HG02642 (cell line): Measurements from ENCODE around the gene EFEMP1.

Source experiments
- ATAC-seq: cut with Tn5 transposase; IDR thresholded peaks from one replicate; pipeline ENCODE4 v1.9.1; 2021; ENCODE audit warnings: mild to moderate bottlenecking; ENCODE audit not compliant: unreplicated experiment, poor library complexity

The EFEMP1 gene

DNA sequence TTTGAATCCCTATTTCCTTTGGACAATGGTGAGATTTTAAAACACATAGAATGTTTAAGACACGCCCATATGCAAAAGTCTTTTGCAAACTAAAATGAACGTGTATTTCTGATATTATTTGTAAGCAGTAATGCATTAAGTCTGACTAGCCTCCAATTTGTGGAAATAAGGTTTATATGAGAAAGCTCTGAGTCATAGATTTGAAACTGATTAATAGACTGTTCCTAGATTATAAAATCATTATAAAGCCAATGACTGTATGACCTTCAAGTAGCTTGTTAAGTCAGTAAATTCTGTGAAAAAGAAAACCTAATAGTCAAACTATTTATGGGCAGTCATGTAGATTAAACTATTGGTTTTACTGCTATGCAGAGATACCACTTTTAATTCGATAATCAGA, 12.8 kb upstream of the EFEMP1 start:
- ATAC-seq, result no peak

DNA sequence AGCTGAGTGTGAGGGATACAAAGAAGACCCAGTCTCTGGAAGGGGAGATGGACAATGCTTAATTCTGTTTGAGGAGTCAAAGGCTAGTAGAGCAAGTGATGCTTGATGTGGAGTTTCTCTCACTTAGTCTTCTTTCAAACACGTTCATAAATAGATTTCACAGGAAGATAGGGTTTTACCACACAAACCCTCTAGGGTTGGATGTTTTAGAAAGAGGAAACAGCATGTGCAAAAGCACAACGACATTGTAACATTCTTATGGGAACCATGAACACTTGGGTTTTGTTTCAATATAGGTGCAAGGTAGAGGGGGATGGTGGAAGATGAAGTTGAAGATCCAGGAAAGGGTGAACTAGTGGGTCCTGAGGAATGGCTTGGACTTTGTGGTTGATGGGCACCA, 10.8 kb upstream of the EFEMP1 start:
- no peak for ATAC-seq

DNA sequence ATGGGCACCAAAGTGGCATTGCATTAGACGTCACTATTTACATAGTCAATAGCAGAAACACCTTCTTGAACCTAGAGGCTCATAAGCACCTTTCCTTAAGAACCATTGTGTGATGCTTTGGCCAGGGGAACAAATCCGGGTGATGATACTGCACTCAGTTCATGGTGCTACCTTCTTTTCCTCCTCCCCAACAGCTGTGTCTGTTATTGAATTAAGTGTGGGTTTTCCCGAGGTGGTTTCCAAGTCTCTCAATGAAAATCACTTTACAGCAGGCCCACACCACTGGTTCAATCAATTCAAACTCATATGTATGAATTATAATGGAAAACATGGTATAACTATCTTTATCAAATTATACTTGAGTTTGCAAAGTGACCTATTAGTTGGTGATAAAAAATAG, 9.3 kb upstream of the EFEMP1 start:
- no peak for ATAC-seq

DNA sequence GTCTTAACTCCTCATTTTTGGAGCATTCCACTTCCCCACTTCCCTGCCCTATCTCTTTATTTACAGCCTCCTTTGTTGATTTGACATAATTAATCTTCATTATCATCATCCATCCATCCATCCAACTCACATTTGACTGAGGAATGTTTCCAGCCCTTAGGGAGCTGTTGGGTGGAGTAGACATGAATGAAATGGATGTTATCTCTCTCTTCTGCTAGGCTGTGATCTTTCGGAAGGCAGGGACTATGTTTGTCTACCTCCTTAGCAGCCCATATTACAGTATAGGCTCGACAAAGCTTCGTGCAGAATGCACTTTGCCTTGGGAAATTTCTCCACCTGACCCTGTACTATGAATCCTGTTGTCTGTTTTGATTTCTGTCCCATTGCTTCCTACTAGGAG, 7.7 kb upstream of the EFEMP1 start:
- ATAC-seq, result no peak

DNA sequence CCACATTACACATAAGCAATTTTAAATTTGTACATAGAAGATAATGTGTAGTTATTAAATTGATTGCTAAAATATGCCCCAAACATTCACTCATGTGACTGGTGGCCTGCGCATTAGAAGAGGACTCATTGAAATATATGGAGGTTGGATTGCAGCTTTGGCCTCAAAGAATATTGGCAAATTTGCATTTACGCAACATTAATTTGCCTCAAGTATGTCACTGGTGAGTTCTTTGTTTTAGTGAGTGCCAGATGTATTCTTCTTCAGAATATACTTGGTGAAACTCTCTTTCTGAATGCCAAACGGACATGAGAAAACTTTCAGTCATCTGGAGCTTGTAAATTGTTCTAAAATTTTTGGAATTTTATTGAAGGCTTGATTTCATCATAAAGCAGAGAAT, 5.9 kb upstream of the EFEMP1 start:
- ATAC-seq, result no peak

DNA sequence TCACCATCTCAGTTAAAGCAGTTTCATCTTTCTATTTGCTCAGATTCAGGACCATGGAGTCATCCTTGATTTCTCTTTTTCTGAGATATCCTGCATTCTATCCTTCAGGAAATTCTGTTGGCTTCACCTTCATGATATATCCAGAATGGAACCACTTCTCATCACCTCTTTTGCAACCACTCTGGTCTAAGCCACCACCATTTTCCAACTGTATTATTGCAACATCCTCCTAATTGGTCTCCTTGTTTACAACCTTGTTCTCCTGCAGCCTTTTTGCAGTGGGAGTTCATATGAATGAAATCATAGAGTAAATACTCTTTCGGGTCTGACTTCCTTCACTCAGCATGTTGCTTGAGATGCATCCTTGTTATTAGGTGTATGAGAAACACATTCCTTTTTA, 3.4 kb upstream of the EFEMP1 start:
- no peak for ATAC-seq

DNA sequence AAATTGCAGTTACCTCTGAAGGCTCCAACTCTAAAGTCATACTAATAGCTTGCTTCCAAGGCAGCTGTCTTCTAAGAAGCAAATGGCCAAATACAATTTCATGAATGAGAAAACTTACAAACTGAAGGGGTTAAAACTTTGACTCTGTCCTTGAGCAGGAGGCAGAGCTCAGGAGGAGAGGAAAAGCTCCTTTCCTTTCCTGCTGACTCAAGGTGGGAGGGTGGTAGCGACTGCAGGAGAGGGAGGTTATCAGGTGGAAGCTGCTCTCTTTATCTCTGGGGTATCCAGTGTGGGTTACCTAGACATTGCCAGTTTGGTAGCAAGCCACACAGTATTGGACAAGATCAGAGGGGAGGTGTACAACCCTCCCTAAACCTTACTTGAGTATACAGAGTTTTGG, 2.7 kb upstream of the EFEMP1 start:
- no peak for ATAC-seq

DNA sequence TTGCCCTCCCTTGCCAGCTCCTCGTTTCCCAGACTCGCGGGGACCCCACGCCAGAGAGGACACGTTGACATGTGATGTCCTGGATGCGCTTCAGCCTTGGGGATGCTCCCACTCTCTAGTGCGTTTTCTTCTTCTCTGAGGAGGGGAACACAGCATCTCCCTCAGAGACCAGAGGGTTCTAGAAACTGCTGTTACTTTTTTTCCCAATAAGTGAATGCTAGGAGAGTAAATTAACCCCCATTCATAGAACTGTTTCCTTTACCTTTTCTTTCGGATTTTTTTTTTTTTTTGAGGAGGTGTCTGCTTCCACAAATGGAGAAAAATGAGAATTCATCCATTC, 370 bp upstream of the EFEMP1 start:
- no peak for ATAC-seq

DNA sequence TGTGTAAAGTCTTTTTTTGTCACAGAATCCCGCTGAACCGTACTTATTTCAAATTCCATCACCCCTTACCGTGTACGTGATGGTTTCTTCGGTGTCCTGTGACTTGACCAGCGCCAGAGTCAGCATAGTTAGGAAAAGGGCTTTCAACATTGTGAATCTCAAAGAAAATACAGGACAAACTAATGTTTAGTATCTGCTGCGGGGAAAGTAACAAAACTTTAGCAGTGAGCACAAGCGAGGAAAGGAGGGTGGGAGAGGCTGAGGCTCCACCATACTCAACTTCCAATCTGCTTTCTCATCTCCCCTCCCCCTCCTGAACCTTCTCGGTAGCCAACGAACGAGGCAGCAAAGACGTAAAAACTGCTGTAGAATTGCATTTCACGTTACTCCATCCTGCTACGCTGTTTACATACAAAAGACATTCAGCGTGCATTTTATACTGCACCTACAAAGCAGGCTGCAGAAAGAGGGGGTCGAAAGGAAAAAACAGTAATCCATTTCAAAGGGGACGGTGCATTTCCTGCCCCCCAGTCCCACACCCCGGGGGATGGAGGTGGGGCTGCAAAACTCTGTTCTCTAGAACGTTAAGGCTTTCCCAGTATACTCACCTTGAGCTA, 1.2 kb downstream of the EFEMP1 start:
- ATAC-seq, result no peak

DNA sequence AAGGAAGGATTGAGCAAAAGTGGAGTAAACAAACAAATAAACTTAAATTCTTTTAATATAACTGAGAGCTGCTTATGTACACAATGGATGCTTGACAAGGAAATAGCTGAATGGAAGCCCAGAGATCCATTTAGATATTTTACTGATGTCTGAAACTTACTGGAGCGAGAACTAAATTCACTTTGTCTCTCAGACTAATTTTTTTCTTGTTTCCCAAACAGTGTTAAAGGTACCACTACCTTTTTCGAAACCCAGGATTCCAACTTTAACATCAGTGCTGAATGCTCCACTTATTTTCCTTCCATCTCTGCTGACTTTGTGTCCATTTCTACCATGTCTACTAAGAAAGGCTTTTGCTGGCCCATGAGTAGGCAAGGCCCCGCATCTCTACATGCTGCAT, 4.0 kb downstream of the EFEMP1 start:
- no peak for ATAC-seq

DNA sequence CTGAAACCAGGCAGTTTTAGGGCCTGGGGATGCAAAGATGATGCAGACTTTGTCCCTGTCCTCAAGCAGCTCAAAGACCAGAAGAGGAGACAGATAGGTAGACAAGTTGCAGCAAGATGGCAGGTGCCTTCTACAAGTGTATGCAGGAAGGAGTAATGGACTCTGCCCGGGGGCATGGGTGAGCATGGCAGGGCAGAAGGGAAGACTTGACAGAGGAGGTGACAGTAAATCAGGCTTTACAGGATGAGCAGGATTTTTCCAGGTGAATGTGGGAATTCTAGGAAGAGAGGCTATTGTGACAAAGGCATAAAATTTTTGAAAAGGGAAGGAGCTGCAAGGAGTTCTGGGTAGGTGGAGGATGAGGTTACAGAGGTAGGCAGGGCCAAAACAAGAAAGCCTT, 4.7 kb downstream of the EFEMP1 start:
- no peak for ATAC-seq

DNA sequence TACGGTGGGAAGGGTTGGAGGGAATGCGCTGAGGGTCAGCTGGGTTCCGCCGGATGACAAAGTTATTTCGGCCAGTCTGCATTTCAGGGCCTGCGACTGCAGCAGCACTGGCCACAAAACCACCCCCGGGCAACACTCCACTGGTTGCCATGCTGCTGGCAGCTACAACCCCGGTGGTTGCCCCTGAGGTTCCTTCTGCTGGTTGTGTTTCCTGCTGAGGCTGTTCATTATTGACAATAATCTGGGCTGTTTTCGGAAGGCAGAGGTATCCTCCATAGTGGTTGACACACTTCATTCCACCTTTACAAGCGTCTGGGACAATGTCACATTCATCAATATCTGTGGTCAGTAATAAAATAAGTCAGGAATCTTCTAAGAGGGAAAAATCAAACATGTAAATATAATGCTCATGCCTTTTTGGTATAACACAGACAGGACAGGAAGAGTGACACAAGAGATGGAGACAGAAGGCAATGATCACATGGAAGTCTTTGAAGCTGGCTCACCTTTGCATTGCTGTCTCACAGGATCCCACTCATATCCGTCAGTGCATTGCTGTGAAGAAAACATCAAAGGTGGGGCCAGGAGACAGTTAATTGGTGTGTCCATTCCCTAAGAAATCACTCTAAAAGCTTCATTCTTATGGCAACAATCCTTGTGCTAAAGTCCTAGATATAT, 5.7 kb downstream of the EFEMP1 start:
- ATAC-seq, result no peak

DNA sequence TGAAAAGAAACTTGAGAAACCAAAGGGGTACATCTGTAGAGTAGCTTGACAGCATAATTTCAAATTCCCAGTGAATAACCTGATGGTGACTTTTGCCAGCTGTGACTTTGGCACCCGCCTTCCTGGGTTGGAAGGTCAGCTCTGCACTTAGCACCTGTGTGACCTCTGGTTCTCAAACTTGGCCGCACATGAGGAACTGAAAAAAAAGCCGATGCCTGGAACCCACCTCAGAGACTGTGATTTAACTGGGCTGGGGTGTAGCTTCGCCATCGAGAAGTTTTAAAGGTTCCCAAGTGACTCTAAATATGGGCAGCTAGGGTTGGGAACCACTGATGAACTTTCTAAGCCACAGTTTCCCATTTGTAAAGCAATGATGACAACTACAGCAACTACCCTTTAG, 6.5 kb downstream of the EFEMP1 start:
- no peak for ATAC-seq

DNA sequence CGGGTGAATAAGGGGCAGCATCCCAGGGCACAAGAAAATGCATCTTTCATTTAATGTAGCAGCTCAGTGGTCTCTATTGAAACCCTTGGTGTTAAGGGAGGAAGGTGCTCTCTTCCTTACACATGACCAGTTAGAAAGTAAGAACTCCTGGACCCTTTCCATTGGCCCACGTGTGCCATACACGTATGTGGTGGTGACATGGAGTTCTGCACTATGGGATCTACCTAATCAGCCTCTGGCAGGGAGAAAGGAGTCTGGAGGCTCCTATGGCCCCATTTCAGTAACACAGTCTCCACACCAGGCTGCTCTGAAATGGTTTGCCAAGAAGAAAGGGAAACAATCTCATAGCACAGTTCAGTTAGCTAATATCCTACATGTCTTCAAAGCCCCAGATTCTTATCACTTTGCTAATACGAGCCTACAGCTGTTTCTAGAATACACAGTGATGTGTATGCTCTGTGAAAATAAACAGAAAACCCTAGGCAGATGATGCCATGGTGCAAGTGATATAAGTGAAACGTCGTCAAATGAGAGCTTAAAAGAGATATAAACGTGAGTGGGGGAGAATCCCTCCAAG, 7.0 kb downstream of the EFEMP1 start:
- no peak for ATAC-seq

DNA sequence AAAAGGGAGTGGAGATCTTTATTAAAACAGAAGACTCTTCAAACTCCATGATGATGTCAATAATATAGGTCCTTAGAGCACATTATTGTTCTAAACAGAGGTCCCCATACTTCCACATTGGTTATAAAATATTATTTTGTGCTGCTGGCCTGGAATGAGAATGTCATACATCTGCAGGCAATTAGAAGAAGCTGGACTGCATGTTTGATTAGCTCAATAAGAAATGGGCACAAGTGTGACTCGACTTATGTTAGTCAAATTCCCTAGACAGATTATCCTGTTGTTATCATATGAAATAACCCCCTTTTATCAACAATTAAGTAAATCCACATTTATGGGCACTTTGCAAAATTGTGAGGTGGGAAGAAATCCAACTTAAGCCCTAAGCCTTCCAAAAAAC, 8.8 kb downstream of the EFEMP1 start:
- no peak for ATAC-seq

DNA sequence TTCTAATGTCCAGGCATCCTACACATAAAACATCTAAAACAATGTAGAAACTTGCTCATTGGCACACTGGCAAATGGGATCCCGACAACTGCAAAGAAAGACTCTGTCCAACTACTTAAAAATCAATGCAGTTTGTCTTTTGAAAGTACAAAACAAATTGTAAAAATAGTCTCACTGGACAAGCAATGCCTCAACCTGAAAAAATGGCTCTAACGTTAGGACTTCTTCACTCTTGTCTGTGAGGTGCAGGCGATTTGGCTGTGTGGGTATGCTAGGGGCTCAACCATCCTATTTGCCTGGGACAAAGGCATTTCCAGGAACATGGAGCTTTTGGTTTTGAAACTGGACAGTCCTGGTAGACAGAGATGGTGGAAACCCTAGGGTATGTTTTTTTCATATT, 10.7 kb downstream of the EFEMP1 start:
- no peak for ATAC-seq

DNA sequence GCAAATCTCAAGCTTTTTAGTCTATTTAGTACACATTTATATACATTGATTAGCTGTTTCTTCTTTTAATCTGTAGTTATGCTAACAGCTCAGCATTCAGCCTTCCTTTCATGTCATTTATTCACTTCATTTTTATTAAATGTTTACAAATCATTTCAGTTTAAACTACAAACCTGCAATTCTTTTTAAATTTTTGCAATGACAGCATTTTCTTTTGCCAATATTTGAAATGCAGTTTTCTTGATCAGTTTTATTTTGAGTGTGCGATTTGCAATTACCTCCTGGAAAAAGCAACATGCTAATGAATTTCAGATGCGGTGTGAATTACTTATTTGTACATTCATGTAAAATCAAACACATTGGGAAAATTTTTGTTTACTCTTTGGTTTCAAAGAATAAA, 13.5 kb downstream of the EFEMP1 start:
- no peak for ATAC-seq

DNA sequence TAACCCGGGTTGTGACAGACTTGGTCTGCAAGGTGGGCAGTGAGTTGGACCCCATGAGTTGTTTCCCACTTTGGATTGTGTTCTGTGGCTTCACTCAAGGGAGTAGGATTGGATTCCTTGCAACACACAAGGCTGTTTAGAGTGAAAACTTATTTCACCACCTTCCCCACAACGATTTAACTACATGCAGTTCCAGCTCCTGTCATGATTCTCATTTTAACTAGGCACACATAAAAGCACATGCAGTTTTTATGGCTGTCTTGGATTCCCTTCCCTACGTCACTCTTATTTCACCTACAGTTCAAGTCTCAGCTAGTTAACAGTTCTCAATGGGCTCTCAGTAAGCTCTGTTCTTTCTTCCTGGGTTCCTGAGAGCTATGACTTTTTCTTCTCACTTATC, 15.9 kb downstream of the EFEMP1 start:
- no peak for ATAC-seq

DNA sequence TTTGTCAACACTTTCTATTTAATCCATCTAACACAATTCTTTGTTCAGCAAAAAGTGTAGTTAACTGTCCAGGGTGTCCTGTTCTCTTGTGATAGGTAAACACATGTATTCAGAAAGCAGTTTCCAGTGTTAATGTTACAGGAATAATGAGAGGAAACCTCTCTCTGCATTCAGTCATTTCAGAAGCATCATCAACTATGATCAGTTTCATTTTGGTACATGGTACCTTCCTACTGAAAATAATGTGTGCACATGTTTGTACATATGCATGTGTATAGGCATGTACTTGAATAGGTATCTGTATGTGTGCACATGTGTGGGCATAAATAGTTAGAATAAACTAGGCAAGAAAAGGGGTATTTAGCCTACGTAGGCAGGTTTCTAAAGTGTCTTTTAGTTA, 16.6 kb downstream of the EFEMP1 start:
- no peak for ATAC-seq

DNA sequence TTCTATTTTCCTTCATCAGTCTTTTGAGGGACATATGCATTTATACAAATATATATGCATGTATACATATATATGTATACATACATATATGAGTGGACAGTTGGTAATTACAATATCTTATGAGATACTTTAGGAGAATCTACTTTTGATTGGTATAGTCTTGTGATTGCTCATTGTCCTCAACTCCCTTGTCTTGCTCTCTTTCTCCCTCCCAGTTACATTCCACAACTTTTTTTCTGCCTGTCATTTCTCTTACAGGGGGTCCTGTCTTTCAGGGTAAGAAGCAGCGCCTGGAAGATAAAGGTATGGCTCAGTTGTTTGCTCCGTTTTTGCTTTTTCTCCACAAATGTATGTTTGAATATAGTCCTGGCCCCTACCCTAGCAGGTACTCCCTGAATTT, 19.9 kb downstream of the EFEMP1 start:
- ATAC-seq, result no peak

DNA sequence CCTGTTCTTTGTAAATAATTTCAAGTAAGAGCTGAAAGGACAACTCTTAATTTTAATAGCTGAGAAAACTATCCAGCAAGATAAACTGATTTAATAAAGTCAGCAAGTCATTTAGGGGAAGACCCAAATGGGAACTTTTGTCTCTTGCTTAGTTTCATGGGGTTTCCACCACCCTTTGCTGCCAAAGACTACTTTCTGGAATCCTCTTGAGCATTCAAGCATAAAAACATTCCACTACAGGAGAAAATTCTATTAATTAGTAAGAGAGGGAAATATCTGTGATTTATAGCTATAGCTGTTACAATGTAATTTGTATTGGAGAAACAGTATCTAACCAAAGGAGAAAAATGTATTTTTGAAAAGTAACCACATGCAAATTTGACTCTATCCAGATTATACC, 20.6 kb downstream of the EFEMP1 start:
- ATAC-seq, result no peak

DNA sequence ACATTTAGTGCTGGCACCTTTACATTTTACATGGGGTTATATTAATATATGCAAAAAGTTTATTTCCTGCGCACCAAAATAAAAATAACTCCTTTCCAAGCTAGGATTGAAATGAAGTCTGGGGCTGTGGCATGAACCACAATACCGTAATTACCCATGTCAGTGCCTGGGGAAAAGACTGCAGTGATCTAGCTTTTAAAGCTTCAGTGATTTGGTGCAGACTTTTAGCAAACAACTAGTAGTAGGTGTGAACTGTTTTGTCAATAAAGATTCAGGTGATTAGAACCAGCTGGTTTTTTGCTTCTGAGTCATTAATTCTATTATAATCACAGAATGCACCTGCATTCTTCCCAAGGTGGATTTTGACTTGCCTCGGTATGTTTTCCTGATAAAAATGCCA, 21.2 kb downstream of the EFEMP1 start:
- no peak for ATAC-seq
